Transverse colon (tissue), 4 donors: Measurements from ENCODE around the gene SERTAD1. TPM values are rescaled to one million over a fixed set of nuclear protein-coding genes. Genes with fewer than 3 reads are reported as not detected.
"Not testable (repeated sequence)": the region's sequence is repeated elsewhere in the genome, so short reads cannot be mapped to it uniquely, and the experiment has no call there.

Experiments
- DNase-seq: peaks from one replicate; pipeline ENCODE4 v3.0.0-alpha.2; 2019
- H3K27ac ChIP-seq, 4 donors: fragments of 200-600 bp; sonication (generic); 2 replicates each; pipeline ENCODE4 v1.5.1; 2016 to 2018; ENCODE audit warnings: inconsistent platforms in 4 of 4
- H3K27me3 ChIP-seq: fragments of 200-600 bp; sonication (generic); 2 replicates; pipeline ENCODE4 v1.5.1; 2017; ENCODE audit warnings: inconsistent platforms
- H3K36me3 ChIP-seq, 4 donors: fragments of 200-600 bp; sonication (generic); 2 replicates each; pipeline ENCODE4 v1.5.1; 2017 to 2019; ENCODE audit warnings: inconsistent platforms in 4 of 4
- H3K4me1 ChIP-seq, 4 donors: fragments of 200-600 bp; sonication (generic); 2 replicates each; pipeline ENCODE4 v1.5.1; 2017 to 2020; ENCODE audit warnings: inconsistent platforms in 4 of 4
- H3K4me3 ChIP-seq, 4 donors: fragments of 200-600 bp; sonication (generic); 1 replicate in 1 of 4; 2 replicates in 3 of 4; pipeline versions ENCODE4 v1.5.1 to v1.6.1; 2017 to 2019; ENCODE audit warnings: inconsistent platforms in 4 of 4
- H3K9me3 ChIP-seq, 2 donors: fragments of 200-600 bp; sonication (generic); 2 replicates each; pipeline ENCODE4 v1.5.1; 2017 to 2019; ENCODE audit warnings: inconsistent platforms in 2 of 2
- EP300 ChIP-seq: sonication (generic); formaldehyde crosslinking; IDR thresholded peaks from one replicate; pipeline ENCODE4 v1.6.1; 2017; ENCODE audit warnings: antibody characterized with exemption, low read depth
- POLR2A ChIP-seq: fragments of 450-650 bp; IDR thresholded peaks from one replicate; pipeline ENCODE4 v1.6.1; 2016; ENCODE audit warnings: antibody characterized with exemption, mild to moderate bottlenecking, moderate library complexity
- POLR2AphosphoS5 ChIP-seq, 3 donors: sonication (generic); formaldehyde crosslinking; IDR thresholded peaks; one replicate each; pipeline ENCODE4 v1.6.1; 2016; ENCODE audit warnings: antibody characterized with exemption in 3 of 3
- WGBS, 2 donors: methylation state at CpG; one replicate each; pipeline ENCODE4 v1.1.5; 2018; ENCODE audit warnings: low coverage in 1 of 2; 5-methylcytosine and 5-hydroxymethylcytosine counted together
- in situ Hi-C, 4 donors: fragments of 200-750 bp; cut with MboI; loops; one replicate each; pipeline versions ENCODE4 v1.15.0 to v1.15.1; 2017; ENCODE audit warnings: low sequenced_read_pairs in 3 of 4, low pct_ligation_motif_present in 1 of 4, low pct_unique_long_range_greater_than_20kb in 1 of 4
- intact Hi-C: fragments of 100-400 bp; cut with DNase I; formaldehyde crosslinking; loops from one replicate; pipeline ENCODE4 v1.15.1; 2023; ENCODE audit warnings: low total_unique reads
- total RNA-seq, 4 donors: library from RNA; depleted of rRNA; stranded (reverse); fragments of >200 nt; gene quantifications; one replicate each; pipeline ENCODE4 v1.1.0, GENCODE V29; 2016
- TF ChIP-seq, protein P1 (sequence below), 5 experiments: fragments of 200-600 bp in 3 of 5; fragments of 450-650 bp in 2 of 5; sonication (generic) in 3 of 5; IDR thresholded peaks; 1 replicate in 2 of 5; 2 replicates in 3 of 5; pipeline ENCODE4 v1.5.1; 2016 to 2017; ENCODE audit warnings: antibody characterized with exemption in 5 of 5, inconsistent platforms in 3 of 5, mild to moderate bottlenecking in 2 of 5, moderate library complexity in 1 of 5

SERTAD1 gene
- total RNA-seq, 4 donors from 2014 or later = 2.6 to 30.3 (median 18.4) TPM

DNA sequence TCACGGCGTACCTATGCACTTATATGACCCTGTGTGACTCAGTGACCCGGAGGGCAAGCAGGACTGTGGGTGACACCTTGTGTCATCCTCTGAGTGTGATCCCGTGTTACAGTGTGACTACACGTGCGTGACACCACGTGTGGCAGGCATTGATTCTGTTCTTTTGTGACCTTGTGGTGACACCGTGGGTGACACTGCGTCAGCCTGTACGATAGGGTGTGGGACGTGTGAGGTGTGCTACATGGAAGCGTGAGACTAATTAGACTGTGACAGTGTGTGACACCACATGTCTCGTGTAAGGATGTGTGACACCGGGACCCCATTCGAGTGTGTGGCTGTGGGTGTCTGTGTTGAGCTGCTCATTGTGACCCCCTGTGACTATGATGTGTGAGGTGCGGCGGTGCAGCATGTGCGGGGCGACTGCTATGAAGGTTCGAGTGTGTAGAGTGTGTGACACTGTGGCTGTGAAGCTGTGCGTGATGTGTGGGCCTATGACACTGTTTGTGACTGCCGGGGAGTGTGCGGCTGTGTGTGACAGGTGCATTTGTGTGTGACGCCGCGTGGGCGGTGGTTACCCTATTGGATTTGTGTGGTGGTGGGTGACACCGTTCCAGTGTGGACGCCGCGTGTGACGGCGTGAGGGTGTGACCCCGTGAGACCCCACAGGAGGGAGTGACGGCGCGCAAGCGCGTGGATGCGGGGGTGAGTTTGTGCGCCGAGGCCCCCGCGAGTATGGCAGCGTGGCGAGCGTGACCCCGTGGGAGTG lies 40.6 kb upstream of the SERTAD1 start:
- Histone ChIP-seq H3K36me3 (no peaks in the 10 kb centered on the region), H3K9me3 (no peaks in the 10 kb centered on the region), H3K4me3 (peak overlapping the region; percentile 17 to 80 (median 31)), H3K27ac (peak overlapping the region; percentile 49 to 95 (median 70)), H3K4me1 (peaks cover 15 to 29% (median 27%) of the 10 kb centered on the region in 4 donors), H3K27me3 (peaks cover 10% of the 10 kb centered on the region)
- DNase-seq = peak; percentile 30
- TF ChIP-seq POLR2A = no peak
- TF ChIP-seq POLR2AphosphoS5 (IDR thresholded peaks at IDR 0.05) = peak in 2 of 3 donors; percentile 31 to 57
- in situ Hi-C loops = no loop called here
- WGBS, 2 donors = 7% methylated on average over 42 of the region's 48 CpGs; no CpG with 5 or more reads in 1 of the 2 donors
- intact Hi-C loops = no loop called here

DNA sequence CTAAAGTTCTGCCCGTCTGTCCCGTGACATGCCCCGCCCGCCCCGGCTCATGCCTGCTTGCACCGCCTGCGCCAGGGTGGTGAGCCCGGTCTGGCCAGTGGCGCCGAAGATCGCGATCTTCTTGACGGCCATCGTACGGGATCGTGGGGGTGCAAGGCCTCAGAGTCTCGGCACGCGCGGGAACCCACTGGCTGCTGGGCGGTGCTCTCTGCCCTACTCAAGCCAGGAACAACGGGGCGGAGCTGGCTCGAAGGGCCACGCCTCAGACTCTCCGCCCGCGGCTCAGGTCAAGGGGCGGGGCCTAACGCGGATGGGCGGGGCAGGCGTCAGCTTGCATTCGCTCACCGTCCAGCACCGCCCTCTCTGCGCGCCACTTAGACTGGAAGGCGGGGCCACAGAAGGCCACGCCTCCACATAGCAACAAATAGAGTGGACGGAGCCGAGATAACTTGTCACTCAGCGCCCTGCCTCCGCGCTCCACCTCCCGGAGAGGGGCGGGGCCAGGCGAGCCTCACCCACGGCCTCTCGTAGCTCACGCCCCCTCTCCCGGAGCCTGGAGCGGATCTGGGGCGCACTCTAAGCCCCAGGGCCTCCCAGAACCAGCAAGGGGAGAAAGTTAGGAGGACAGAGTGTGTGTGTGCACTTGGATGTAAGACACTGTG lies 39.9 kb upstream of the SERTAD1 start, which contains the start of gene BLVRB:
TSS of gene BLVRB (minus strand) at position 189 of the 662 bp plus-strand sequence. CDS start at position 132, 57 bp downstream.
- no peaks in the 10 kb centered on the region for H3K36me3 ChIP-seq
- in situ Hi-C loops (no loop called here), intact Hi-C loops (no loop called here)
- no peaks in the 10 kb centered on the region for H3K9me3 ChIP-seq
- H3K27ac ChIP-seq = peak within 1 kb of the TSS; percentile 93 to 95 (median 95)
- peaks cover 10% of the 10 kb centered on the region for H3K27me3 ChIP-seq
- peaks cover 15 to 33% (median 30%) of the 10 kb centered on the region in 4 donors for H3K4me1 ChIP-seq
- TF ChIP-seq POLR2A (peak; percentile 93), EP300 (no peak), POLR2AphosphoS5 (IDR thresholded peaks at IDR 0.05) (peak; percentile 95 to 97 (median 96))
- TF ChIP-seq, protein P1, sequence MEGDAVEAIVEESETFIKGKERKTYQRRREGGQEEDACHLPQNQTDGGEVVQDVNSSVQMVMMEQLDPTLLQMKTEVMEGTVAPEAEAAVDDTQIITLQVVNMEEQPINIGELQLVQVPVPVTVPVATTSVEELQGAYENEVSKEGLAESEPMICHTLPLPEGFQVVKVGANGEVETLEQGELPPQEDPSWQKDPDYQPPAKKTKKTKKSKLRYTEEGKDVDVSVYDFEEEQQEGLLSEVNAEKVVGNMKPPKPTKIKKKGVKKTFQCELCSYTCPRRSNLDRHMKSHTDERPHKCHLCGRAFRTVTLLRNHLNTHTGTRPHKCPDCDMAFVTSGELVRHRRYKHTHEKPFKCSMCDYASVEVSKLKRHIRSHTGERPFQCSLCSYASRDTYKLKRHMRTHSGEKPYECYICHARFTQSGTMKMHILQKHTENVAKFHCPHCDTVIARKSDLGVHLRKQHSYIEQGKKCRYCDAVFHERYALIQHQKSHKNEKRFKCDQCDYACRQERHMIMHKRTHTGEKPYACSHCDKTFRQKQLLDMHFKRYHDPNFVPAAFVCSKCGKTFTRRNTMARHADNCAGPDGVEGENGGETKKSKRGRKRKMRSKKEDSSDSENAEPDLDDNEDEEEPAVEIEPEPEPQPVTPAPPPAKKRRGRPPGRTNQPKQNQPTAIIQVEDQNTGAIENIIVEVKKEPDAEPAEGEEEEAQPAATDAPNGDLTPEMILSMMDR (IDR thresholded peaks at IDR 0.05) = no peak
- peak within 1 kb of the TSS; percentile 48 to 80 (median 68) for H3K4me3 ChIP-seq
- peak; percentile 100 for DNase-seq
- WGBS, 2 donors = 0% methylated on average over 36 of the region's 54 CpGs; no CpG with 5 or more reads in 1 of the 2 donors

DNA sequence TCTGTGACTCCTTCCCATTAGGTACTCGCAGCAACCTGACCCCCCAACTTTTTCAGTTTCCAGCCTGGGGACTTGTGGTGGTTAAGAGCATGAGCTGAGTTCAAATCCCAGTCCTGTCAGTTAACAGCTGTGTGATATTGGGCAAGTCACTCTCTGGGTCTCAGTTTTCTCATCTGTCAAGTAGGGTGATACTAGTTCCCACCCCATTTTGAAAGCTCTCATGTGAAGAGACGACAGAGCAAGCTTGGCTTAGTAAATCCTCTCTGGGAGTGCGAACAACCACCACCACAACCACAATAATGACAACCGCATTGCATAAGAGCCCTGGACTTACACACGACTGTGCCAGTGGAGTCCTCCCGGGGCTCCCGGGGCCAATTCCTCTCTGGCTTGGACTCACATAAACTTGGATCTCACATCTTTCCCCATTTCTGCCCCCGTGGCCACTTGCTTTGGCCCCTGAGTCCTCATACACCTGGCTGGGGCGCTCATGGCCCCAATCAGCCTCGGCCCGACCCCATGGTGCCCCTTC lies 39.3 kb upstream of the SERTAD1 start:
- H3K27ac ChIP-seq = peak overlapping the region; percentile 93 to 95 (median 95)
- TF ChIP-seq, protein P1 (IDR thresholded peaks at IDR 0.05) = no peak
- TF ChIP-seq POLR2A (no peak), EP300 (no peak), POLR2AphosphoS5 (IDR thresholded peaks at IDR 0.05) (no peak)
- intact Hi-C loops = no loop called here
- in situ Hi-C loops = no loop called here
- peak overlapping the region; percentile 48 to 80 (median 68) for H3K4me3 ChIP-seq
- H3K9me3 ChIP-seq = no peaks in the 10 kb centered on the region
- H3K4me1 ChIP-seq = peaks cover 15 to 33% (median 30%) of the 10 kb centered on the region in 4 donors
- 13% methylated on average over 11 of the region's 11 CpGs; no CpG with 5 or more reads in 1 of the 2 donors for WGBS, 2 donors
- peak; percentile 63 for DNase-seq
- peaks cover 10% of the 10 kb centered on the region for H3K27me3 ChIP-seq
- no peaks in the 10 kb centered on the region for H3K36me3 ChIP-seq

DNA sequence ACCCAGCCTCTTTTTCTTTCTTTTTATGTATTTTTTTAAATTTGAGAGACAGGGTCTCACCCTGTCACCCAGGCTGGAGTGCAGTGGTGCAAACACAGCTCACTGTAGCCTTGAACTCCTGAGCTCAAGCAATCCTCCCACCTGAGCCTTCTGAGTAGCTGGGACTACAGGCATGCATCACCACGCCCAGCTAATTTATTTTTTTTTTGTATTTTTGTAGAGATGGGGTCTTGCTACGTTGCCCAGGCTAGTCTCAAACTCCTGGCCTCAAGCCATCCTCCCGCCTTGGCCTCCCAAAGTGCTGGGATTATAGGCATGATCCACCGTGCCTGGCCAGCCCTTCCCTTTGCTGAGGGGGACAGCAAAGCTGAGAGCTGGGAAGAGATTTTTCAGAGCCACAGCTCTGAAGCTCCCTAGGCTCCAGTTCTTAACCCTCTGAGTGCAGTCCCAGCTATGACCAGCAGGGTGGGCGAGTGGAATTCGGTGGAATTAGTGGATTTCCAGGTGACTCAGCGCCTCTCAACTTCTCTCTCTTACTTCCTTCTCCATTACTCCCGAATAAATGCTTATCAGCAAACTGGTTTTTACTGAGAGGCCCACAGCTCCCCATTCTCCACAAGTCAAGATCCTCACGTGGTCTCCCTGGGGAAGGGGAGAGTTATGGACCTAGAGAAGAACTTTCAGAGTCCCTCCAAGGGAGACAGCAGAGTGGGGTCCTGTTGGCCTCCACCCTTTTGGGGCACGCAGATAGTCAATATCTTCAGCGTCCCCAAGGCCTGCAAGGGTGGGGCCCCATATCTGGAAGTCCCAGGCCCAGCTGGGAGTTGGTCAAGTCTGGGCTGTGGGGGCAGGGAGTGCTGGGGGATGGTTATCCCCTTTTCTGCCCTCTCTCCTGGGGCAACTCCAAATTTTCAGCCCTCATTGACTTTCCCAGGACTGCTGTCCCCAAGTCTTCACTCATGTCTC lies 38.5 kb upstream of the SERTAD1 start:
- H3K4me3 ChIP-seq = peak overlapping the region in 3 of 4 donors; percentile 57 to 80 (median 79)
- H3K36me3 ChIP-seq = no peaks in the 10 kb centered on the region
- WGBS, 2 donors = 19 to 43% methylated on average over 4 to 10 of the region's 11 CpGs
- TF ChIP-seq EP300 (no peak), POLR2A (no peak), POLR2AphosphoS5 (IDR thresholded peaks at IDR 0.05) (peak in 1 of 3 donors; percentile 24)
- TF ChIP-seq, protein P1 (IDR thresholded peaks at IDR 0.05) = peak; percentile 83 to 97 (median 91)
- H3K9me3 ChIP-seq = no peaks in the 10 kb centered on the region
- intact Hi-C loops (no loop called here), in situ Hi-C loops (no loop called here)
- peaks cover 15 to 33% (median 30%) of the 10 kb centered on the region in 4 donors for H3K4me1 ChIP-seq
- DNase-seq = peak; percentile 93
- peak overlapping the region; percentile 93 to 95 (median 95) for H3K27ac ChIP-seq
- H3K27me3 ChIP-seq = peaks cover 10% of the 10 kb centered on the region

DNA sequence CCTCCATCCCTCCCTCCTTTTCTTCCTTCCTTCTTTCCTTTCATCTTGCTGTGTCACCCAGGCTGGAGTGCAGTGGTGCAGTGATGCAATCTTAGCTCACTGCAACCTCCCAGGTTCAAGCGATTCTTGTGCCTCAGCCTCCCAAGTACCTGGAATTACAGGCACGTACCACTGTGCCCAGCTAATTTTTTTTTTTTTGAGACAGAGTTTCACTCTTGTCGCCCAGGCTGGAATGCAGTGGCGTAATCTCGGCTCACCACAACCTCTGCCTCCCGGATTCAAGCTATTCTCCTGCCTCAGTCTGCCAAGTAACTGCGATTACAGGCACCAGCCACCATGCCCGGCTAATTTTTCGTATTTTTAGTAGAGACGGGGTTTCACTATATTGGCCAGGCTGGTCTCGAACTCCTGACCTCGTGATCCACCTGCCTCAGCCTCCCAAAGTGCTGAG lies 37.8 kb upstream of the SERTAD1 start:
- not testable (repeated sequence) for DNase-seq

More for the DNA sequence above, 37.8 kb upstream of the SERTAD1 start:
- intact Hi-C loops, H3K9me3 ChIP-seq, in situ Hi-C loops, H3K36me3 ChIP-seq, H3K4me3 ChIP-seq: not testable (repeated sequence)
- H3K27ac ChIP-seq = peak overlapping the region; percentile 93 to 95 (median 95)
- WGBS, 2 donors = 69 to 72% methylated on average over 7 to 12 of the region's 12 CpGs
- peaks cover 15 to 33% (median 30%) of the 10 kb centered on the region in 4 donors for H3K4me1 ChIP-seq
- peaks cover 10% of the 10 kb centered on the region for H3K27me3 ChIP-seq
